ENCODE results near the gene UNC13A.
"Not testable (repeated sequence)": the region's sequence is repeated elsewhere in the genome, so short reads cannot be mapped to it uniquely, and the experiment has no call there.

UNC13A gene

GRCh38 chr19:17598953-17599352 is 89.2 kb downstream of the UNC13A start:
- in situ Hi-C loops (cut with HindIII; ENCODE audit: low pct_ligation_motif_present, low sequenced_read_pairs): no loop called here
- H3K27me3 ChIP-seq (replicated peaks): peaks cover 4% of the 10 kb centered on the region

DNA sequence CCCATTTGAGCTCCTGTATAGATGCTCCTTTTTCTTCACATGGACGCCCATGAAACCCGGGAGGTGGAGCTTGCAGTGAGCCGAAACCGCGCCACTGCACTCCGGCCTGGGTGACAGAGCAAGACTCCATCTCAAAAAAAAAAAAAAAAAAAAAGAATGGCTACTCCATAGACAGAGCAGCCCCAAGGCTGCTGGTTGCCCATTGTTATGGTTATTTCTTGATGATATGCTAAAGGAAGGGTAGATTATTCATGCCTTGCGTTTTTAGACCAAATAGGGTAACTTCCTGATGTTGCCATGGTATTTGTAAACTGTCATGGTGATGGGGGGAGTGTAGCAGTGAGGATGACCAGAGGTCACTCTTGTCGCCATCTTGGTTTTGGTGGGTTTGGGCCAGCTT is 90.1 kb downstream of the UNC13A start:
- DNase-seq; H3K27me3 ChIP-seq (replicated peaks); in situ Hi-C loops (cut with HindIII; ENCODE audit: low pct_ligation_motif_present, low sequenced_read_pairs); H3K4me3 ChIP-seq (ENCODE audit: low read depth, low read length); H3K36me3 ChIP-seq (replicated peaks); H3K27ac ChIP-seq: not testable (repeated sequence)

More at GRCh38 chr19:17598953-17599352, 89.2 kb downstream of the UNC13A start:
- DNase-seq: no peak
- Histone ChIP-seq H3K4me3 (ENCODE audit: low read depth, low read length) (no peak overlapping the region), H3K36me3 (replicated peaks) (no peaks in the 10 kb centered on the region), H3K27ac (no peak overlapping the region)
- TF ChIP-seq CTCF (IDR thresholded peaks at IDR 0.05; ENCODE audit: low read depth, low read length, missing control alignments): no peak

DNA sequence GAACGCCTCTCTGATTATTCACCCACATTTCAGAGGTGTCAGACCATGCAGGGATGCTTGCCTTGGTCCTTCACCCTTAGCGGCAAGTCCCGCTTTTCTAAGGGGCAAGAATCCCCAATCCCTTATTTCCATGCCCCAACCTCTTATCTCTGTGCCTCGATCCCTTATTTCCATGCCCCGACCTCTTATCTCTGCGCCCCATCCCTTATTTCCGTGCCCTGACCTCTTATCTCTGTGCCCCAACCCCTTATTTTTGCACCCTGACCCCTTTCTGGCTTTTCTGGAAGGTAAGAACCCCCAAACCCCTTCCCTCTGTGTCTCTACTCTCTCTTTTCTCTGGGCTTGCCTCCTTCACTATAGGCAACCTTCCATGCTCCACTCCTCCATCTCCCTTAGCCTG is 93.9 kb downstream of the UNC13A start:
- not testable (repeated sequence) for DNase-seq

GRCh38 chr19:17590866-17591265 is 97.3 kb downstream of the UNC13A start:
- Histone ChIP-seq H3K4me3 (ENCODE audit: low read depth, low read length) (no peak overlapping the region), H3K36me3 (replicated peaks) (no peaks in the 10 kb centered on the region), H3K27ac (no peak overlapping the region), H3K27me3 (replicated peaks) (no peaks in the 10 kb centered on the region)
- in situ Hi-C loops (cut with HindIII; ENCODE audit: low pct_ligation_motif_present, low sequenced_read_pairs): no loop called here
- DNase-seq: no peak
- no peak for TF ChIP-seq CTCF (IDR thresholded peaks at IDR 0.05; ENCODE audit: low read depth, low read length, missing control alignments)

More for the DNA sequence above, 93.9 kb downstream of the UNC13A start:
- H3K36me3 ChIP-seq (replicated peaks); H3K4me3 ChIP-seq (ENCODE audit: low read depth, low read length); H3K27ac ChIP-seq; in situ Hi-C loops (cut with HindIII; ENCODE audit: low pct_ligation_motif_present, low sequenced_read_pairs); H3K27me3 ChIP-seq (replicated peaks): not testable (repeated sequence)

DNA sequence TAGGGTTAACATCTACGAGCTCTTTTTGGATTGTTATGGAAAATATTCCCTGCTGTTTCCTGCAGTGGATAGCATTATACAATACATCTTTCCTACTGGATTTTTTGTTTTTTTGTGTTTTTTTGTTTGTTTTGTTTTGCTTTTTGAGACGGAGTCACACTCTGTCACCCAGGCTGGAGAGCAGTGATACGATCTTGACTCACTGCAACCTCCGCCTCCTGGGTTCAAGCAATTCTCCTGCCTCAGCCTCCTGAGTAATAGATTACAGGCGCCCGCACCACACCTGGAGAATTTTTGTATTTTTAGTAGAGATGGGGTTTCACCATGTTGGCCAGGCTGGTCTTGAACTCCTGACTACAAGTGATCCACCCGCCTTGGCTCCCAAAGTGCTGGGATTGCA is 102.8 kb downstream of the UNC13A start:
- H3K4me3 ChIP-seq (ENCODE audit: low read depth, low read length); H3K27ac ChIP-seq; DNase-seq; H3K27me3 ChIP-seq (replicated peaks); in situ Hi-C loops (cut with HindIII; ENCODE audit: low pct_ligation_motif_present, low sequenced_read_pairs): not testable (repeated sequence)
- peaks cover 27% of the 10 kb centered on the region for H3K36me3 ChIP-seq (replicated peaks)

GRCh38 chr19:17584132-17584531 is 104.0 kb downstream of the UNC13A start:
- Histone ChIP-seq H3K27ac (no peak overlapping the region), H3K27me3 (replicated peaks) (no peaks in the 10 kb centered on the region), H3K36me3 (replicated peaks) (peaks cover 37% of the 10 kb centered on the region), H3K4me3 (ENCODE audit: low read depth, low read length) (no peak overlapping the region)
- in situ Hi-C loops (cut with HindIII; ENCODE audit: low pct_ligation_motif_present, low sequenced_read_pairs): no loop called here
- no peak for DNase-seq
- no peak for TF ChIP-seq CTCF (IDR thresholded peaks at IDR 0.05; ENCODE audit: low read depth, low read length, missing control alignments)

DNA sequence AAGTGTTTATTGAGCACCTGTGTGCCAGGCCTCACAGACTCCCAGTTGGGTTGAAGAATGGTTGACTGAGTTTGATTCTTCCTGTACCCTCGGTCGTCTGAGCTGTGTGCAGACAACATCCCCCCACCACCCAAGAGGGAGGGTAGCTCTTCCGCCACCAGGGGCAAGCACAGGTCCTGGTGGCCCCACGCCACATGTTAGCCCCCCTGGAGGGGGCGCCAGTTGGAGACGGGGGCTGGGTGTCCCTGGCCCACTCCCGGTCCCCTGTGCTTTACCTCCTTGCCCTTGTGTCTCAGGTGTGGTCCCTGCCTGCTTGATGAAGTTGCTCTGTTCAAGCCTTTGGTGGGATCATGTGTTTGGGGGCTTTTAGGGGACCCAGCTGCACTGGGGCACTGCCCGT is 105.5 kb downstream of the UNC13A start:
- H3K27me3 ChIP-seq (replicated peaks): no peaks in the 10 kb centered on the region
- no peak for TF ChIP-seq CTCF (IDR thresholded peaks at IDR 0.05; ENCODE audit: low read depth, low read length, missing control alignments)
- H3K36me3 ChIP-seq (replicated peaks): peaks cover 52% of the 10 kb centered on the region
- in situ Hi-C loops (cut with HindIII; ENCODE audit: low pct_ligation_motif_present, low sequenced_read_pairs): no loop called here
- H3K27ac ChIP-seq: no peak overlapping the region
- DNase-seq: no peak
- no peak overlapping the region for H3K4me3 ChIP-seq (ENCODE audit: low read depth, low read length)
